ENCODE data around the gene GMDS. TPM values are rescaled to one million over a fixed set of nuclear protein-coding genes. Genes with fewer than 3 reads are reported as not detected.
A peak's percentile ranks its signal among the peaks of the same experiment; 100 is the strongest.

Gene GMDS
- polyA plus RNA-seq, 1 of the 3 experiments (the other 2 are of a cell fraction) = 12.3 TPM

DNA sequence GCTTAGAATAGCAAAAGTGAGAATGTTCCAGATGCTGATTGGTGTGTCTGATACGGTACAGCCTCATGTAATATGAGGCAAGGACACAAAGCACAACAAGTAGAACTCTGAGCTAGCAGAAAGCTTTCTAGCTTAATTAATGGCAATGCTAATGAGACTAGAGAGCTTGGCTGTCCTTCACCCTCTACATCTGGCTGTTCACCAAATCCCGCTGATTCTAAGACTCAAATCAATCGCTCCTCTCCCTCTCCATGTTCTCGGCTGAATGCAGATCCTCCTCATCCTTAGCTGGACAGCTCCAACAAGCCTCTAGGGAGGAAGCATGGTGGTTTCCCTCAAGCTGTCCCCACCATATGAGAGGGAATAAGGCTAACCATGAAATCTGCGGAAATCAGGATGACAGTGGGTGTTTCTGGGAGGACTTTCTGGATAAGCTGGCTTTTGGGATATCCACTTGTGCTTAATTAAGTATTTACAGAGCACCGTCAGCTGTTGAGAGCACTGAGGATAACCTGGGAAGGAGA is 506.8 kb downstream of the GMDS start:
- H3K4me1 ChIP-seq (ENCODE audit: control insufficient read depth in 1 of 2, insufficient read depth in 2 of 2, low read depth in 1 of 2, low read length in 1 of 2) = no peaks in the 10 kb centered on the region; a peak in 1 of 4 replicates
- no peaks in the 10 kb centered on the region for H3K9me2 ChIP-seq
- WGBS (ENCODE audit: low lambda C conversion rate) = 89% methylated on average over 6 of the region's 6 CpGs
- no peak overlapping the region for H3K4me2 ChIP-seq
- H4K20me1 ChIP-seq (ENCODE audit: insufficient read depth) = no peaks in the 10 kb centered on the region
- H3K4me3 ChIP-seq (ENCODE audit: low read depth in 2 of 2, low read length in 1 of 2) = no peak overlapping the region
- TF ChIP-seq, protein P1, sequence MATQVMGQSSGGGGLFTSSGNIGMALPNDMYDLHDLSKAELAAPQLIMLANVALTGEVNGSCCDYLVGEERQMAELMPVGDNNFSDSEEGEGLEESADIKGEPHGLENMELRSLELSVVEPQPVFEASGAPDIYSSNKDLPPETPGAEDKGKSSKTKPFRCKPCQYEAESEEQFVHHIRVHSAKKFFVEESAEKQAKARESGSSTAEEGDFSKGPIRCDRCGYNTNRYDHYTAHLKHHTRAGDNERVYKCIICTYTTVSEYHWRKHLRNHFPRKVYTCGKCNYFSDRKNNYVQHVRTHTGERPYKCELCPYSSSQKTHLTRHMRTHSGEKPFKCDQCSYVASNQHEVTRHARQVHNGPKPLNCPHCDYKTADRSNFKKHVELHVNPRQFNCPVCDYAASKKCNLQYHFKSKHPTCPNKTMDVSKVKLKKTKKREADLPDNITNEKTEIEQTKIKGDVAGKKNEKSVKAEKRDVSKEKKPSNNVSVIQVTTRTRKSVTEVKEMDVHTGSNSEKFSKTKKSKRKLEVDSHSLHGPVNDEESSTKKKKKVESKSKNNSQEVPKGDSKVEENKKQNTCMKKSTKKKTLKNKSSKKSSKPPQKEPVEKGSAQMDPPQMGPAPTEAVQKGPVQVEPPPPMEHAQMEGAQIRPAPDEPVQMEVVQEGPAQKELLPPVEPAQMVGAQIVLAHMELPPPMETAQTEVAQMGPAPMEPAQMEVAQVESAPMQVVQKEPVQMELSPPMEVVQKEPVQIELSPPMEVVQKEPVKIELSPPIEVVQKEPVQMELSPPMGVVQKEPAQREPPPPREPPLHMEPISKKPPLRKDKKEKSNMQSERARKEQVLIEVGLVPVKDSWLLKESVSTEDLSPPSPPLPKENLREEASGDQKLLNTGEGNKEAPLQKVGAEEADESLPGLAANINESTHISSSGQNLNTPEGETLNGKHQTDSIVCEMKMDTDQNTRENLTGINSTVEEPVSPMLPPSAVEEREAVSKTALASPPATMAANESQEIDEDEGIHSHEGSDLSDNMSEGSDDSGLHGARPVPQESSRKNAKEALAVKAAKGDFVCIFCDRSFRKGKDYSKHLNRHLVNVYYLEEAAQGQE (IDR thresholded peaks at IDR 0.05; ENCODE audit: low read depth, low read length) = peak; percentile 82; the same call in 1 of the 2 replicates
- no peak for TF ChIP-seq FOXM1 (IDR thresholded peaks at IDR 0.05; ENCODE audit: low read depth)
- ChIA-PET CTCF (no interaction called here), POLR2A (no interaction called here)
- DNase-seq = no peak
- no peaks in the 10 kb centered on the region for H3K79me2 ChIP-seq (ENCODE audit: insufficient read depth)
- no peak overlapping the region for H3K9ac ChIP-seq
- H3K9me3 ChIP-seq = no peaks in the 10 kb centered on the region
- H2AFZ ChIP-seq (ENCODE audit: low read depth) = no peak overlapping the region
- no peaks in the 10 kb centered on the region for H3F3A ChIP-seq (replicated peaks; ENCODE audit: insufficient read depth)
- no peaks in the 10 kb centered on the region for H3K27me3 ChIP-seq (ENCODE audit: insufficient read depth)
- H3K27ac ChIP-seq (ENCODE audit: low read depth in 2 of 2, low read length in 1 of 2) = no peak overlapping the region
- H3K36me3 ChIP-seq (replicated peaks in 1 of 2; ENCODE audit: control insufficient read depth in 1 of 2, insufficient read depth in 2 of 2, low read length in 1 of 2) = no peaks in the 10 kb centered on the region

DNA sequence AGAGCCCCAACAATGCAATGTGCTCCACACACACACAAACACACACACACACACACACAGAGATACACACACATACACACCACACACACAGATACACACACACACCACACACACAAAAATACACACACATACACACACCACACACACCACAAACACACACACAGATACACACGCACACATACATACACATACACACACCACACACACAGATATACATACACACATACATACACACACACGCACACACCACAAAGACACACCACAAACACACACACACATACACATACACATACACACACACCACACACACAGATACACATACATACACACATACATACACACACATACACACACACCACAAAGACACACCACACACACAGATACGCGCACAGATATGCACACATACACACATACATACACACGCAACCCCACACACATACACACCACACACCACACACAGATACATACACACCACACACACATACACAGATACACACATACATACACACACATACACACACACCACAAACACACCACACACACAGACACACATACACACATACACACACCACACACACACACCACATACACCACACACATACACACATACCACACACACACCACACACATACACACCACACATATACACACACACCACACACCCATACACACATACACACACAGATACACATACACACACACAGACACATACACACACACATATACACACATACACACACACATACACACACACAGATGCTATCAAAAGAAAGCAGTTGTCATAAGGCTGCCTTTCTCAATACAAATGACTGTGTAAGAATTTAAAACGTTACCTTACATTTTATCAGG is 507.7 kb downstream of the GMDS start:
- ChIA-PET CTCF (interaction anchor here (1.4 kb wide), 1 partner anchor 51 kb away, joined by 5 read pairs; no protein-coding TSS in a partner anchor), POLR2A (no interaction called here)
- Histone ChIP-seq H3K9me2 (no peaks in the 10 kb centered on the region), H3K4me3 (ENCODE audit: low read depth in 2 of 2, low read length in 1 of 2) (no peak overlapping the region), H3K9ac (no peak overlapping the region), H3K9me3 (no peaks in the 10 kb centered on the region), H4K20me1 (ENCODE audit: insufficient read depth) (no peaks in the 10 kb centered on the region), H3K27ac (ENCODE audit: low read depth in 2 of 2, low read length in 1 of 2) (no peak overlapping the region), H2AFZ (ENCODE audit: low read depth) (no peak overlapping the region), H3K79me2 (ENCODE audit: insufficient read depth) (no peaks in the 10 kb centered on the region), H3K27me3 (ENCODE audit: insufficient read depth) (no peaks in the 10 kb centered on the region), H3F3A (replicated peaks; ENCODE audit: insufficient read depth) (no peaks in the 10 kb centered on the region), H3K36me3 (replicated peaks in 1 of 2; ENCODE audit: control insufficient read depth in 1 of 2, insufficient read depth in 2 of 2, low read length in 1 of 2) (no peaks in the 10 kb centered on the region), H3K4me2 (no peak overlapping the region), H3K4me1 (ENCODE audit: control insufficient read depth in 1 of 2, insufficient read depth in 2 of 2, low read depth in 1 of 2, low read length in 1 of 2) (no peaks in the 10 kb centered on the region; a peak in 1 of 4 replicates)
- no peak for DNase-seq
- WGBS (ENCODE audit: low lambda C conversion rate) = 90% methylated on average over 6 of the region's 6 CpGs
- no peak for TF ChIP-seq MEF2A (IDR thresholded peaks at IDR 0.05; ENCODE audit: borderline replicate concordance, low read depth)
- TF ChIP-seq ELF1 (IDR thresholded peaks at IDR 0.05) = no peak
- TF ChIP-seq, protein P2, sequence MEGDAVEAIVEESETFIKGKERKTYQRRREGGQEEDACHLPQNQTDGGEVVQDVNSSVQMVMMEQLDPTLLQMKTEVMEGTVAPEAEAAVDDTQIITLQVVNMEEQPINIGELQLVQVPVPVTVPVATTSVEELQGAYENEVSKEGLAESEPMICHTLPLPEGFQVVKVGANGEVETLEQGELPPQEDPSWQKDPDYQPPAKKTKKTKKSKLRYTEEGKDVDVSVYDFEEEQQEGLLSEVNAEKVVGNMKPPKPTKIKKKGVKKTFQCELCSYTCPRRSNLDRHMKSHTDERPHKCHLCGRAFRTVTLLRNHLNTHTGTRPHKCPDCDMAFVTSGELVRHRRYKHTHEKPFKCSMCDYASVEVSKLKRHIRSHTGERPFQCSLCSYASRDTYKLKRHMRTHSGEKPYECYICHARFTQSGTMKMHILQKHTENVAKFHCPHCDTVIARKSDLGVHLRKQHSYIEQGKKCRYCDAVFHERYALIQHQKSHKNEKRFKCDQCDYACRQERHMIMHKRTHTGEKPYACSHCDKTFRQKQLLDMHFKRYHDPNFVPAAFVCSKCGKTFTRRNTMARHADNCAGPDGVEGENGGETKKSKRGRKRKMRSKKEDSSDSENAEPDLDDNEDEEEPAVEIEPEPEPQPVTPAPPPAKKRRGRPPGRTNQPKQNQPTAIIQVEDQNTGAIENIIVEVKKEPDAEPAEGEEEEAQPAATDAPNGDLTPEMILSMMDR (IDR thresholded peaks at IDR 0.05) = no peak
- TF ChIP-seq, protein P3, sequence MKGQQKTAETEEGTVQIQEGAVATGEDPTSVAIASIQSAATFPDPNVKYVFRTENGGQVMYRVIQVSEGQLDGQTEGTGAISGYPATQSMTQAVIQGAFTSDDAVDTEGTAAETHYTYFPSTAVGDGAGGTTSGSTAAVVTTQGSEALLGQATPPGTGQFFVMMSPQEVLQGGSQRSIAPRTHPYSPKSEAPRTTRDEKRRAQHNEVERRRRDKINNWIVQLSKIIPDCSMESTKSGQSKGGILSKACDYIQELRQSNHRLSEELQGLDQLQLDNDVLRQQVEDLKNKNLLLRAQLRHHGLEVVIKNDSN (IDR thresholded peaks at IDR 0.05; ENCODE audit: borderline replicate concordance, low read depth) = no peak
- no peak for TF ChIP-seq MXI1 (IDR thresholded peaks at IDR 0.05; ENCODE audit: low read depth, low read length)
- TF ChIP-seq EP300 (IDR thresholded peaks at IDR 0.05; ENCODE audit: borderline replicate concordance in 1 of 2, low read depth in 1 of 2, low read length in 1 of 2) = no peak
- no peak for TF ChIP-seq FOSL2 (IDR thresholded peaks at IDR 0.05; ENCODE audit: borderline replicate concordance, low read depth)
- TF ChIP-seq NFIC (IDR thresholded peaks at IDR 0.05; ENCODE audit: borderline replicate concordance) = no peak

Measured in SK-N-SH (cell line).